Neural crest cell (in vitro differentiated cells): ENCODE measurements around the gene CLASP1. TPM values are rescaled to one million over a fixed set of nuclear protein-coding genes. Genes with fewer than 3 reads are reported as not detected.

Experiments
- DNase-seq: peaks from one replicate; pipeline ENCODE4 v3.0.0; 2021; ENCODE audit warnings: low read depth, mixed read lengths, low spot score
- H3K27ac Mint-ChIP-seq: one replicate; pipeline ENCODE4 v1.8.0; 2021; ENCODE audit warnings: mild to moderate bottlenecking, mixed read lengths; ENCODE audit not compliant: unreplicated experiment
- H3K27me3 Mint-ChIP-seq: 2 replicates; pipeline ENCODE4 v1.8.0; 2021; ENCODE audit warnings: low read depth, mild to moderate bottlenecking, mixed read lengths
- H3K36me3 Mint-ChIP-seq: 2 replicates; pipeline ENCODE4 v1.8.0; 2021; ENCODE audit warnings: low read depth, mild to moderate bottlenecking, mixed read lengths
- H3K4me1 Mint-ChIP-seq: 2 replicates; pipeline ENCODE4 v1.8.0; 2021; ENCODE audit warnings: mixed read lengths
- H3K4me3 Mint-ChIP-seq: one replicate; pipeline ENCODE4 v1.8.0; 2021; ENCODE audit warnings: mild to moderate bottlenecking, mixed read lengths
- H3K9me3 Mint-ChIP-seq: 2 replicates; pipeline ENCODE4 v1.8.0; 2021; ENCODE audit warnings: mixed read lengths
- total RNA-seq: library from RNA; stranded (reverse); gene quantifications from 2 replicates; pipeline ENCODE4 v1.2.1, GENCODE V29; 2021
- TF ChIP-seq, protein P1 (sequence below): fragments of 200-600 bp; sonication (generic); conservative IDR thresholded peaks from 2 replicates; pipeline ENCODE4 v1.5.0; 2021; ENCODE audit warnings: antibody characterized with exemption, mild to moderate bottlenecking

The CLASP1 gene
- total RNA-seq, 1 donor from 2014 or later, result 95.8 TPM

DNA sequence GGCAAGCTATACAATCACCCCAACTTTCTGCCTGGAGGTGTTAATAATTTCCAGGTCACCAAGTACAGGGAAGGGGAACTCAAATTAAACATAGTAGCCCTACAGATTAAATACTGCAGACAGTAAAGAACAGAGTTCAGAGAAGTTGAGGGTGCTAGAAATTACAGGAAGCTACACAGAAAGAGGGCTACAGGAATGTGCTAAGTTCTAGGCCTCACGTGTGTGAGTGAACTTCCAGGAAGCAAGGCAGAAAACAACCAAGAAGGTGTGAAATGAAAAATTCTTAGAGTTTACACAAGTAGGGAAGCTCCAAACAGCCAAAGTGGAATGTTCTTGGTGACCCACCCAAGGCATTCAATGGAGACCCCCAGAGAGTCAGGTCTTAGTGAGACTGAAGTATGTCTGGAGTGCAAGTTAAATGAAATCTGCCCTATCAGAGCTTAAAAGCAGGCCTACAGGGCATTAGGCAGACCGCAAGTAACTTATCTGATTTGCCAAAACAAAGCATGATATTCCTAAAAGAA is 176.7 kb downstream of the CLASP1 start:
- Mint-ChIP-seq H3K4me1 (peaks cover 47% of the 10 kb centered on the region), H3K27me3 (no peaks in the 10 kb centered on the region), H3K27ac (peak overlapping the region; percentile 16), H3K4me3 (no peak overlapping the region), H3K36me3 (peaks cover 25% of the 10 kb centered on the region), H3K9me3 (peaks cover 3% of the 10 kb centered on the region)
- TF ChIP-seq, protein P1, sequence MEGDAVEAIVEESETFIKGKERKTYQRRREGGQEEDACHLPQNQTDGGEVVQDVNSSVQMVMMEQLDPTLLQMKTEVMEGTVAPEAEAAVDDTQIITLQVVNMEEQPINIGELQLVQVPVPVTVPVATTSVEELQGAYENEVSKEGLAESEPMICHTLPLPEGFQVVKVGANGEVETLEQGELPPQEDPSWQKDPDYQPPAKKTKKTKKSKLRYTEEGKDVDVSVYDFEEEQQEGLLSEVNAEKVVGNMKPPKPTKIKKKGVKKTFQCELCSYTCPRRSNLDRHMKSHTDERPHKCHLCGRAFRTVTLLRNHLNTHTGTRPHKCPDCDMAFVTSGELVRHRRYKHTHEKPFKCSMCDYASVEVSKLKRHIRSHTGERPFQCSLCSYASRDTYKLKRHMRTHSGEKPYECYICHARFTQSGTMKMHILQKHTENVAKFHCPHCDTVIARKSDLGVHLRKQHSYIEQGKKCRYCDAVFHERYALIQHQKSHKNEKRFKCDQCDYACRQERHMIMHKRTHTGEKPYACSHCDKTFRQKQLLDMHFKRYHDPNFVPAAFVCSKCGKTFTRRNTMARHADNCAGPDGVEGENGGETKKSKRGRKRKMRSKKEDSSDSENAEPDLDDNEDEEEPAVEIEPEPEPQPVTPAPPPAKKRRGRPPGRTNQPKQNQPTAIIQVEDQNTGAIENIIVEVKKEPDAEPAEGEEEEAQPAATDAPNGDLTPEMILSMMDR, result no peak
- DNase-seq, result no peak

DNA sequence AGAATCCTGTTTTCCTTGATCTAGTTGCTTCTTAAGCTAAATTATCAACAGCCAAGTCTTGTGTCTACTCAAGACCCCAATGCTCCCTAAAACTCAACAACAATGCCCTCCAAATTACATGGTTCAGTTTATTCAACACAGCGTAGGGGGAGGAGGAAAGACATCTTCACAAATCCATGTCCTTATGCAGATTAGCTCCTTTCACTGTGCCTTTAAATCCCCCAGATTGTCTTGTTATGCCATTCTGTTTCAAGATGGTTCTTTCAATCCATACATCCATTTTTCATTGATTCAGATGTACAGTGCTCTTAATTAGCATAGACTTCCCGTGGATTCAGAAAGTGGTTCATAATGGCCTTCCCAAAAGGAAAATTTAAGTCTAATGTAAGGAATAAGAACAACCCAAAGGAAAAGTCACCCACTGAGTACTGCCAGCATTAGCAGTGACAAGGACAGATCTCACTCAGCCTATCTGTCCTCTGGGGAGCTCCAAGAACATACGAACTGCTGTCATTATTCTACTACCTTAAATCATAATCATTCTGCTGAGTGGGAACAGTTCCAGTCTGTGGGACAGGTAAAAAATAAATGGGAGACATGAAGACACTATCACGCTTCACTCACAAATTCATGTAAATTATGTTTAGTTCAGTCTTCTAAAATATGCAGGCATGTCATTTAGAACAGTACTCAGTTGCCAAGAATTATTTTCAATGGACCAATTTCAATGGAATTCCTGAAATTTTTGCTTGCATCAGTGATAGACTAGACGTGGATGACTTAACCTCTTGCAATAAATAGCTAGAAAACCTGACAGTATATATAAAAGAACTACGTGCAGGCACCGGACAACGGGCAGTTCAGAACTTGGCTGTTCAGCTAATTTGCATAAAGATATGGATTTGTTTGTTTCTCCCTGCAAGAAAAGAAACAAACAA is 177.5 kb downstream of the CLASP1 start:
- H3K4me3 Mint-ChIP-seq, result no peak overlapping the region
- H3K36me3 Mint-ChIP-seq, result peaks cover 31% of the 10 kb centered on the region
- H3K9me3 Mint-ChIP-seq, result peaks cover 3% of the 10 kb centered on the region
- TF ChIP-seq, protein P1, result no peak
- H3K27me3 Mint-ChIP-seq, result no peaks in the 10 kb centered on the region
- no peak for DNase-seq
- H3K27ac Mint-ChIP-seq, result no peak overlapping the region
- H3K4me1 Mint-ChIP-seq, result peaks cover 43% of the 10 kb centered on the region

DNA sequence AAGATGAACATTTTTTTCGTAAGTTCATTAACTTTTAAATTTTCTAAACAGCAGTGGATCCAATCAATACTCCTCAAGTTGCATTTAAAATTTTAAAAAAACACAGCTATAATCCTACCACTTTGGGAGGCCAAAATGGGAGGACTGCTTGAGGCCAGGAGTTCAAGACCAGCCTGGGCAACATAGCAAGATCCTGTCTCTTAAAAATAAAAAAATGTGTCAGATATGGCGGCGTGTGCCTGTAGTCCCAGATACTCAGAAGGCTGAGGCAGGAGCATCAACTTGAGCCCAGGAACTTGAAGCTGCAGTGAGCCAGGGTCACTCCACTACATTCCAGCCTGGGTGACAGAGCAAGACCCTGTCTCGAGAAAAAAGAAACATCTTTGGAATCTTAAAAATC is 178.3 kb downstream of the CLASP1 start:
- TF ChIP-seq, protein P1, result no peak
- H3K9me3 Mint-ChIP-seq, result peaks cover 3% of the 10 kb centered on the region
- H3K4me1 Mint-ChIP-seq, result peaks cover 35% of the 10 kb centered on the region
- no peak for DNase-seq
- H3K27ac Mint-ChIP-seq, result no peak overlapping the region
- H3K36me3 Mint-ChIP-seq, result peaks cover 37% of the 10 kb centered on the region
- H3K4me3 Mint-ChIP-seq, result no peak overlapping the region
- no peaks in the 10 kb centered on the region for H3K27me3 Mint-ChIP-seq

DNA sequence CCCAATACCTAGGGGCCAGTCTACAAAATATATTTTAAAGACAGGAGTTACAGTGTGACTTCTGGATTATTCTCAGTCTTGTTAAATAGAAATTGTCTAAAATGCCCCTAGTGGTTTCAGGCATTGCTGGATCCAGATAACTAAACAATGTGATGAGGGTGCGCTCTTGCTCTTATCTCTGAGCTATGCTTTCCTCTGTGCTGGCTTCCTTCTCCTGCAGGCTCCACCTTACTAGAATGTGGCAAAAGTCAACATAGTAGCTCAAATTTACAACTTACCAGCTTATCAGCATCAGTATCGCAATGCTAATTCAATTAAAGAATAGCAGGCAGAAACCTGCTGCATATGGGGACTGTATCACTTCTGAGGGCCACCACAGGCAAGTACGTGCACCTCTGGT is 179.9 kb downstream of the CLASP1 start:
- peaks cover 27% of the 10 kb centered on the region for H3K4me1 Mint-ChIP-seq
- H3K9me3 Mint-ChIP-seq, result peaks cover 3% of the 10 kb centered on the region
- TF ChIP-seq, protein P1, result no peak
- H3K27ac Mint-ChIP-seq, result no peak overlapping the region
- no peak overlapping the region for H3K4me3 Mint-ChIP-seq
- H3K27me3 Mint-ChIP-seq, result no peaks in the 10 kb centered on the region
- H3K36me3 Mint-ChIP-seq, result peaks cover 45% of the 10 kb centered on the region
- no peak for DNase-seq

DNA sequence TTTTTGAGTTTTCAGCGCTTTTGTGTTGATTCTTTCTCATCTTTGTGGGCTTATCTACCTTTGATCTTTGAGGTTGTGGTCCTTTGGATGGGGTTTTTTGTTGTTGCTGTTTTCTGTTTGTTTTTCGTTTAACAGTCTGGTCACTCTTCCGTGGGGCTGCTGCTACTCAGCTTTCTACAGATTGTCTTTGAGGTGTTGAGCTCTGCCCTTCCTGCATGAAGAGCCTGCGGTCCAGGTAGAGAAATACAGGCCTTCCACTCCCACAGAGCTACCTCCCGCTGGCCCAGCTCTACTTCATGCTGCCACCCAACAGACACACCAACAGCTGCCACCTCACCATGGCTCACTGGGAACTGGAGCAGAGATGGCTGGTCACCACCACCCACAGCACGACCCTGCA is 180.3 kb downstream of the CLASP1 start:
- Mint-ChIP-seq H3K36me3 (peaks cover 45% of the 10 kb centered on the region), H3K9me3 (peaks cover 3% of the 10 kb centered on the region), H3K4me3 (no peak overlapping the region), H3K4me1 (peaks cover 24% of the 10 kb centered on the region), H3K27ac (no peak overlapping the region), H3K27me3 (no peaks in the 10 kb centered on the region)
- TF ChIP-seq, protein P1, result no peak
- DNase-seq, result no peak
